HuH-7 (cell line): Measurements from ENCODE around the gene KLHL17.
A peak's percentile ranks its signal among the peaks of the same experiment; 100 is the strongest.

ENCODE experiments used
- DNase-seq: peaks from one replicate; pipeline ENCODE4 v3.0.0; 2011; ENCODE audit warnings: low spot score

The KLHL17 gene

GRCh38 chr1:923131-923990, 37.0 kb upstream of the KLHL17 start, which contains the start of gene SAMD11:
Gene SAMD11, plus strand, starts transcription at chr1:923923. Its CDS starts 509 bp downstream, at chr1:924432.
- DNase-seq = peak; percentile 78

DNA sequence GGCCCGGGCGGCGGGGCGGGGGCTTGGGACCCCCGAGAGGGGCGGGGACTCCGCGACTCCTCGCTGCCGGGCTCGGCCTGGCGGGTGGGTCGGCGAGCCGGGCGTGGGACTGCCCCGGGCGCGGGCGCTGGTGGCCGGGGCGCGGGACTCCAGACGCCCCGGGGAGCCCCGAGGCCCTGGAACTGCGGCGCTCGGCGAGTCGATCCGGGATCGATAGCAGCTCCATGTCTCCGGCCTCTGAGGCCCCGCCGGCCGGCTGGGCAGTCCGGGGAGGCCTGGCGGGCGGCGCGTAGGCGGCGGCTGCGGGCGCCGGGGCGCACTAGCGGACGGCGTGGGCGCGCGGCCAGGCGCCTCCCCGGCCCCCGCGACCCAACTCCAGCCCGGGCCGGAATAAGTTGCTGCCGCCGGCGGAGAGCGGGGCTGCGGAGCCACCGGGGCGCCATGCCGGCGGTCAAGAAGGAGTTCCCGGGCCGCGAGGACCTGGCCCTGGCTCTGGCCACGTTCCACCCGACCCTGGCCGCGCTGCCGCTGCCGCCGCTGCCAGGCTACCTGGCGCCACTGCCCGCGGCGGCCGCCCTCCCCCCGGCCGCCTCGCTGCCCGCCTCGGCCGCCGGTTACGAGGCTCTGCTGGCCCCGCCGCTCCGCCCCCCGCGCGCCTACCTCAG, 36.3 kb upstream of the KLHL17 start:
- no peak for DNase-seq

DNA sequence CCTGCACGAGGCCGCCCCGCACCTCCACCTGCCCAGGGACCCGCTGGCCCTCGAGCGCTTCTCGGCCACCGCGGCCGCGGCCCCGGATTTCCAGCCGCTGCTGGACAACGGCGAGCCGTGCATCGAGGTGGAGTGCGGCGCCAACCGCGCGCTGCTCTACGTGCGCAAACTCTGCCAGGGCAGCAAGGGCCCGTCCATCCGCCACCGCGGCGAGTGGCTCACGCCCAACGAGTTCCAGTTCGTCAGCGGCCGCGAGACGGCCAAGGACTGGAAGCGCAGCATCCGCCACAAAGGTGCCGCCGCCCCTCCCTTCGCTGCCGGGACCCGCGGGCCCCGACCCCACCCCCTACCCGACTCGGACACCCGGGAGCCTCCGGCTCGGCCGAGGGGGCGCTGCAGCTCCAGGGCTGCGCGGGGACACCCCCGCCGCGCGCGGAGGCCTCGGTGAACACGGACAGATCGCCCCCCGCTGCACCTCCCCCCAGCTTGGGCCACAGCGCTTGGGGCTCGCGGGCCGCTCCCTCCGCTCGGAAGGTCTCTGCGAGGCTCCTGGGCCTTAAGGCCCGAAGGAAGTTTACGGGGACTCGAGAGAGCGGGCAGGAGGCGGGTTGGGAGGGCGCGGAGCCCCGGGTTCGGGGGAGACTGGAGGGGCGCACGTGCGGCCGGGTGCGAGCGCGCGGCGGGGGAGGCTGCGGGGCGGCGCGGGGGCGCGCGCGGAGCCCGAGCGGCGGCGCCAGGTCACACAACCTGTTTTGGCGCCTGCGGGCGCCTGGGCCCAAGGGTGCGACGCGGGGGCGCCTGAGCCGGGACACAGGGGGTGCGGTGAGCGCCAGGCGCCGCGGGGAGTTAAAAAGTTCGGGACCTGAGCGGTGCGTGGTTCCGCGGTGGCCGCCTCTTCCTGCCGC, 35.5 kb upstream of the KLHL17 start:
- DNase-seq = no peak

DNA sequence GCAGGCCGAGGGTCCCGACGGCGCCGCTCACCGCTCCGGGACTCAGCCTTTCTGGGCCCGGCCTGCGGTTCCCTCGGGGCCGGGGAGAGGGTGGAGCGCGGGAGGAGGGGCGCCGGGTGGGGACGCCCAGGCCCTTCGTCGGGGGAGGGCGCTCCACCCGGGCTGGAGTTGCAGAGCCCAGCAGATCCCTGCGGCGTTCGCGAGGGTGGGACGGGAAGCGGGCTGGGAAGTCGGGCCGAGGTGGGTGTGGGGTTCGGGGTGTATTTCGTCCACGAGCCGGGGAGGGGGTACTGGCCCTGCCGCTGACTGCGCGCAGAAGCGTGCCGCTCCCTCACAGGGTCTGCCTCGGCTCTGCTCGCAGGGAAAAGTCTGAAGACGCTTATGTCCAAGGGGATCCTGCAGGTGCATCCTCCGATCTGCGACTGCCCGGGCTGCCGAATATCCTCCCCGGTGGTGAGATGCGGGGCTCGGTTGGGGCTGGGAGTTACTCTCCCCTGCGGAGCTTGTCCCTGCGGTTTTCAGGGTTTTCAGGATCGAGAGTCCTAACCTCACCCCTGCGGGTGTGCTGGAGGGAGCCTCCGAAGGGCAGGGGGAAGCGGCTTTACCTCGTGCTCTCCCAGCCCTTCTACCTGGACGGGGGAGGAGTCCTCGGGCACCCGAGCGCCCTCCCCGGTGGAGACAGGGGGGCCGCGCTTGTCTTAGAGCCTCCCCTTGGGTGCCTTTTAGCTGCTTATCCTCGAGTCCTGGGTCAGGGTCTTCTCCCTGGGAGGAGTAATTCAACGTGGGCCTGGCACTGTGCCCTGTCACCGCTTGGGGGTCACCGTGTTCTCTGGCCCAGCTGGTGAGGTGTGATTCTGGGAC, 34.6 kb upstream of the KLHL17 start:
- DNase-seq = peak; percentile 89

- DNase-seq = no peak
Observed at GRCh38 chr1:927234-927633, 33.1 kb upstream of the KLHL17 start.

DNA sequence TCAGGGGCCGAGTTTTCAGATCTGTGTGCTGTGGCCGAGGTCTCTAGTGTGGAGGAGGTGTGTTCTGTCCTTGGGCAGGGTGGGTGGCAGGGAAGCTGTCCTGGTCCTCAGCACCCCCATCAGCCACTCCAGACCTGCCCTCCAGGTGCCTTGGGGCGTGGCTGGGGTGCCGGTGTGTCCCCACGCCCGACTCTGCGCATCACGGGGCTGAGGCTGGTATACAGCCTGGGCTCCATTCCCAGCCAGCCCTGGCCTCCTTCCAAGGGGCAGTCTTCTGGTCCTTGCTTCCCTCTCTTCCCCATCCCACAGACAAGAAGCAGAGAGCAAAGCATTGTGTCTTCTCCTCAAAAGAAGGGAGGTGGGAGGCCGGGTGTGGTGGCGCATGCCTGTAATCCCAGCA, 32.6 kb upstream of the KLHL17 start:
- no peak for DNase-seq

- DNase-seq = no peak
Observed at GRCh38 chr1:928825-929661, 31.3 kb upstream of the KLHL17 start.

GRCh38 chr1:929712-930632, 30.4 kb upstream of the KLHL17 start:
- DNase-seq = no peak

DNA sequence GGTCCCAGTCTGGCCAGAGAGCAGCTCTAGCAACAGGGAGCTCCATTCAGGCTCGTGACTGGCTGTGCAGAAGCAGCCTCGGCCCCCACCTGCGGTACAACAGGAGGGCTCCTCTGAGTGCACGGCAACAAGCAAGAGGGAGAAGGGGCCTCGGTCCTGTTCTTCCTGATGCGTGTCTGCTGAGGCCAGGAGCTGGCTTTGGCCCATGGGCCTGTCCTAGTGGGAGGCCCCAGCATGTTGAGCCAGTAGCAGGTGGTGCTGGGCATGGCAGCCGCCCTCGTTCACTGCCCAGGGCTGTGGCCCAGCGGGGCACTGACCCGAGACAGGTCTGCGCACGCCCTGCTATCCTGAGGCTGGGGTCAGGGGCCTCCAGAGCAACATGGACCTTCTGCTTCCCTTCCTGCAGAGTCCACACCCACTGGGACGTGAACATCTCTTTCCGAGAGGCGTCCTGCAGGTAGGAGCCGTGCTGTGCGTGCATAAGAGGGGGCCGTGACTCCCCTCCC, 29.7 kb upstream of the KLHL17 start:
- DNase-seq = no peak

DNA sequence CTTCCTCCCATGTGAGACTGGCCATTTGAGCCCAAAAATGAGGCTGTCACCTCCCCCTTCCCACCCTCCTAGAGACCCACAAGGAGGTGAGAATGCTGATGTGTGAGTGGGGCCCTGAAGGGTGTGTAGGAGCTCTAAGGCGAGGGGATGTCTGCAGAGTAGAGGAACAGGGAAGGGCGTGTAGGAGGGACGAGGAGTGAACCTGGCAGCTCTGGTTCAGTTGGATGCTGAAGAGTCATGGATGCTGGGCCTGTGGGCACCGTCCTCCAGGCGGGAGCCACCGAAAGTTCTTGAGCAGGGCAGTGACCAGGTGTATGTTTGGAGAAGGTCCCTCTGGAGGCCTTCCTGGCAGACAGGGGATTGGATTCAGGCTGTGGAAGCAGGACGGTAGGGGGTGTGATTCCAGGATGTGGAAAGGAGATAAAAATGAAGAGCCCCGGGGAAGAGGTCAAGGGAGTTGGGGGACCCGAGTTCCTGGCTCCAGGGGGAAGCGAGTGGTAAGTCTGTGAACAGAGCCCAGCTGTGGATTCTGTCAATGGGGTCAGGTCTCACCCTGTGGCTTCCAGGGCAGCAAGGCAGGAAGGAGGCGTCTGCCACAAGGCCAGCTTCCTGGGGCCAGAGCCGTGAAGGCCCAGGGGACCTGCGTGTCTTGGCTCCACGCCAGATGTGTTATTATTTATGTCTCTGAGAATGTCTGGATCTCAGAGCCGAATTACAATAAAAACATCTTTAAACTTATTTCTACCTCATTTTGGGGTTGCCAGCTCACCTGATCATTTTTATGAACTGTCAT, 28.8 kb upstream of the KLHL17 start:
- DNase-seq = no peak

- DNase-seq = no peak
Observed at GRCh38 chr1:932173-932510, 28.2 kb upstream of the KLHL17 start.

DNA sequence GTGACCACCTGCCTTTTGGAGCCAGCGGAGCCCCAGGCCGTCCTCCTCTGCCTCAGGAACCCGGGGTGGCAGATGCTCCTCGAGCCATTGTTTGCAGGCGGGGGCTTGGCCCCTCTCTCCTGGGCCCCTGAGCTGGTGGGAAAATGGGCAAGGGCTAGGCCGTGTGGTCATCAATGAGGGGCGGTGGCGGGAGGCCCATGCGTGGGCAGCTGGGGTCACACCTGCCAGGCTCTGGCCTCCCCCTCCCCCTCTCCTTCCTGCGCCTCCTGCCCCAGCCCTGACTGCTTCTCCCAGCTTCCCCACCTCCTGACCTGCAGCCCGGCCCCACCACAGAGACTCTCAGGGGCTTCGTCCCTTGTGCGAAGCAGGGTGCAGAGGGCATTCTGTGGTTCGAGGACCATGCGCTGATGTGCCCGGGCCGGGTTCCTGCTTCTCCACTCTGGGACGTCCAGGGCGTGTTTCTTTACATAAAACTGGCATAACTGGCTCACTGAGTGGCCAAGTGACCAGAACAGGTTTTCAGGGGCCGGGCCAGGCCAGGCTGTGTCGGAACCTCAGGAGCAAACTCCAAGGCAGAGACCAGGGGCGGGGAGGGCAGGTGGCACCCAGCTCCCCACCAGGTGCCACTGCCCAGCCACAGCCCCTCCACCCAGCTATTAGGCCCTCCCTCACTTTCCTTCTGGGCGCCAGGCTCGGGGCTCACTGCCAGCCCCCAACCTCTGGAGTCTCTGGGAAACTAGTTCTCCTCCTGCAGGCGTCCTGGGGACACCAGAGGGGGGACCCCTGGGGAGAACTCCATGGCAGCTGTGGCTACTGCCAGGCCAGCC, 27.4 kb upstream of the KLHL17 start:
- no peak for DNase-seq

GRCh38 chr1:933603-933940, 26.8 kb upstream of the KLHL17 start:
- DNase-seq = no peak

DNA sequence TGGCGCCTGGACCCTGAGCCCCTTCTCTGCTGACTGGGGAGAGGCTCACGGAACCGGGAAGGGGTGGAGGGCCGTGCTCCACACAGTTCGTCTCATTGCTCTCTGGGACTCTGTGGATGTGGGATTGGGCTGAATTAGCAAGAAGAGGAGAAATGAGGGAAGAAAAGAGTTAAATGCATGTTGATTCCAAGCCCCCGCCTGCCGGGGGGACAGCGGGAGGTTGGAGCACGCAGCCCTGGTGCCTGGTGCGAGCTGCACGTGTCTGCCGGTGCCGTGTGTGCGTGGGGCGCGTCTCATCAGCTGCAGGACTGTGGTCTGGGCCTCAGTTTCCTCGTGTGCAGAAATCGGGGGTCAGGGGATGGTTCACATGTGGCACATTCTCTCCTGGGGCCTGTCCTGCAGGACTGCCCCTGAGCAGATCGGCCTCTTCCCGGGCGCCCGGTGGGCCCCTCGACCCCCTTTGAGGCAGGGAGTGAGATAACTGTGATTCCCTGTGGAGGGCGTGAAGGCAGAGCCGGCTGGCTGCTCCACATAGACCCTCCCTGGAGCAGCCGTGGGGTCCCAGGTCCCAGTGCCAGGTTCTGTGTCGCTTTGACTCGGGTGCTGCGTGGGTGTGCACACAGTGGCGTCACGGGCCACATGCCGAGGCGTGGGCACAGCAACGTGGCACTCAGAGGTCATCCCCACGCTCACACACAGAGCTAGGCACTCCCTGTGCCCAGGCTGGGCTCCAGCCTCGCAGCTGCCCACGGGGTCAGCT, 25.2 kb upstream of the KLHL17 start:
- DNase-seq = no peak

DNA sequence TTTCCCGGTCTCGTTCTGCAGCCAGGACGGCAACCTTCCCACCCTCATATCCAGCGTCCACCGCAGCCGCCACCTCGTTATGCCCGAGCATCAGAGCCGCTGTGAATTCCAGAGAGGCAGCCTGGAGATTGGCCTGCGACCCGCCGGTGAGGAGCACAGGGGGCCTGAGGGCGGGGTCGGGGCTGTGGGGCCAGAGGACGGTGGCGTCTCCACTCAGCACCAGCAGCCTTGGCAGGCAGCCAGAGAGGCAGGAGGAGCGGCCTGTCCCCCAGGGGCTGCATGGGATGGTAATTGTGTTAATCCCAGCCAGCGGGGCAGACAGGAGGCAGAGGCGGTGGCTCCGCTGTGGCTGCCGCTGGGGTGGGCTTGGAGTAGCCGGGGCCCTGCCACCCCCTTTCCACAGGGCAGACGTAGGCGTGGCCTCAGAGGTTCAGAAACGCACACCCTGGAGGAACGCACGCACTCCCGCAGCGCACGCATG, 24.6 kb upstream of the KLHL17 start:
- no peak for DNase-seq

GRCh38 chr1:936348-937264, 23.8 kb upstream of the KLHL17 start:
- no peak for DNase-seq
